Colon (tissue), 2 donors: ENCODE data around the gene MSI2.

Experiments used
- FAIRE-seq: peaks from 2 replicates; lab custom pipeline; 2012; peaks lifted over from hg19 to GRCh38; lab: Jason Lieb, UNC
- donor health status: control.
- donor health status: control.

Gene MSI2

GRCh38 chr17:57270801-57271245, 14.5 kb downstream of the MSI2 start:
- FAIRE-seq: no peak

- FAIRE-seq: no peak
Measured at GRCh38 chr17:57271821-57272220, 15.5 kb downstream of the MSI2 start.

- FAIRE-seq: no peak
Measured at GRCh38 chr17:57273490-57273889, 17.2 kb downstream of the MSI2 start.

GRCh38 chr17:57274162-57274561, 17.8 kb downstream of the MSI2 start:
- FAIRE-seq: no peak

- FAIRE-seq: no peak
Measured at GRCh38 chr17:57275071-57275764, 18.9 kb downstream of the MSI2 start.

GRCh38 chr17:57276621-57277020, 20.3 kb downstream of the MSI2 start:
- FAIRE-seq: no peak

GRCh38 chr17:57277923-57278604, 21.7 kb downstream of the MSI2 start:
- FAIRE-seq: no peak

GRCh38 chr17:57278740-57279387, 22.5 kb downstream of the MSI2 start:
- no peak for FAIRE-seq

GRCh38 chr17:57279432-57279831, 23.1 kb downstream of the MSI2 start:
- no peak for FAIRE-seq

GRCh38 chr17:57281887-57282286, 25.6 kb downstream of the MSI2 start:
- FAIRE-seq: no peak

- no peak for FAIRE-seq
Measured at GRCh38 chr17:57282296-57282695, 26.0 kb downstream of the MSI2 start.

GRCh38 chr17:57283203-57283971, 27.1 kb downstream of the MSI2 start:
- no peak for FAIRE-seq

GRCh38 chr17:57284583-57284982, 28.3 kb downstream of the MSI2 start:
- no peak for FAIRE-seq

- FAIRE-seq: no peak
Measured at GRCh38 chr17:57284984-57285646, 28.8 kb downstream of the MSI2 start.

GRCh38 chr17:57285701-57286100, 29.4 kb downstream of the MSI2 start:
- no peak for FAIRE-seq

- no peak for FAIRE-seq
Measured at GRCh38 chr17:57286399-57287105, 30.2 kb downstream of the MSI2 start.

GRCh38 chr17:57288040-57288772, 31.9 kb downstream of the MSI2 start:
- FAIRE-seq: no peak

- FAIRE-seq: no peak
Measured at GRCh38 chr17:57288773-57289121, 32.4 kb downstream of the MSI2 start.

GRCh38 chr17:57289130-57289529, 32.8 kb downstream of the MSI2 start:
- no peak for FAIRE-seq

GRCh38 chr17:57289613-57290012, 33.3 kb downstream of the MSI2 start:
- no peak for FAIRE-seq

- no peak for FAIRE-seq
Measured at GRCh38 chr17:57290981-57291380, 34.7 kb downstream of the MSI2 start.
